Panc1 (cell line): ENCODE results near the gene SLC26A3. TPM values are rescaled to one million over a fixed set of nuclear protein-coding genes. Genes with fewer than 3 reads are reported as not detected.

Experiments
- ATAC-seq: fragments of 200-7000 bp; cut with Tn5 transposase; 2 replicates; pipeline ENCODE4 v1.9.1; 2020; ENCODE audit warnings: mild to moderate bottlenecking, moderate library complexity
- BruUV-seq: library from RNA; stranded (reverse); fragments of 400-500 nt; replicated peaks from 2 replicates; lab custom pipeline; 2021; lab: Mats Ljungman, UMichigan
- CTCF ChIA-PET: fragments of 300-600 bp; sonication (Branson Sonifier 250); formaldehyde crosslinking; loops from one replicate; lab custom pipeline; 2022; ENCODE audit warnings: antibody characterized with exemption; lab: Charles Lee
- POLR2A ChIA-PET: fragments of 300-600 bp; sonication (Branson Sonifier 250); formaldehyde crosslinking; loops from one replicate; lab custom pipeline; 2022; ENCODE audit warnings: antibody characterized with exemption; lab: Charles Lee
- DNase-seq: peaks from one replicate; pipeline ENCODE4 v3.0.0-alpha.2; 2010; ENCODE audit warnings: low read depth, low spot score
- H3K27ac ChIP-seq: 2 replicates; pipeline ENCODE4 v1.5.1; 2011; ENCODE audit warnings: mild to moderate bottlenecking, low read length, inconsistent platforms
- H3K27me3 ChIP-seq: fragments of 200-500 bp; sonication (Bioruptor generic); 2 replicates; pipeline ENCODE4 v1.6.0; 2014; ENCODE audit warnings: low read length, inconsistent platforms; ENCODE audit not compliant: control insufficient read depth, insufficient read depth
- H3K36me3 ChIP-seq: fragments of 200-500 bp; sonication (Bioruptor generic); 2 replicates; pipeline ENCODE4 v1.5.1; 2014; ENCODE audit warnings: inconsistent platforms, mild to moderate bottlenecking, low read length, moderate library complexity; ENCODE audit not compliant: control insufficient read depth, insufficient read depth
- H3K4me1 ChIP-seq: 2 replicates; pipeline ENCODE4 v1.5.1; 2011; ENCODE audit warnings: inconsistent platforms, mild to moderate bottlenecking, low read length, moderate library complexity; ENCODE audit not compliant: control insufficient read depth, insufficient read depth
- H3K4me3 ChIP-seq, 2 experiments: 2 replicates each; pipeline ENCODE4 v1.5.1; 2011 to 2012; ENCODE audit warnings: low read depth in 2 of 2, low read length in 2 of 2, mild to moderate bottlenecking in 2 of 2, inconsistent platforms in 1 of 2, moderate library complexity in 1 of 2
- H3K9me3 ChIP-seq: fragments of 200-500 bp; sonication (Bioruptor generic); 2 replicates; pipeline ENCODE4 v1.5.1; 2014; ENCODE audit warnings: low read depth, mild to moderate bottlenecking, inconsistent platforms, low read length, moderate library complexity; ENCODE audit not compliant: control insufficient read depth, insufficient read depth
- CTCF ChIP-seq: fragments of 450-650 bp; IDR thresholded peaks from 2 replicates; pipeline ENCODE4 v1.5.1; 2017; ENCODE audit warnings: mild to moderate bottlenecking
- POLR2AphosphoS5 ChIP-seq: IDR thresholded peaks from 2 replicates; pipeline ENCODE4 v1.6.1; 2012; ENCODE audit warnings: mild to moderate bottlenecking, low read depth, low read length, moderate library complexity
- REST ChIP-seq, 2 experiments: IDR thresholded peaks; 2 replicates each; pipeline ENCODE4 v1.6.1; 2011 to 2012; ENCODE audit warnings: low read depth in 2 of 2, control low read depth in 1 of 2, low read length in 1 of 2, mild to moderate bottlenecking in 1 of 2, moderate library complexity in 1 of 2; ENCODE audit not compliant: insufficient read depth in 1 of 2
- SIN3A ChIP-seq: IDR thresholded peaks from 2 replicates; pipeline ENCODE4 v1.6.1; 2012; ENCODE audit warnings: low read depth, mild to moderate bottlenecking, low read length, moderate library complexity, borderline replicate concordance; ENCODE audit not compliant: insufficient read depth
- TCF7L2 ChIP-seq: IDR thresholded peaks from 2 replicates; pipeline ENCODE4 v1.6.1; 2011; ENCODE audit warnings: mild to moderate bottlenecking, low read depth, low read length, inconsistent platforms
- in situ Hi-C: cut with HindIII; loops from 2 replicates; pipeline ENCODE4 v1.10.0; 2016; ENCODE audit warnings: low sequenced_read_pairs, low pct_unique_long_range_greater_than_20kb
- intact Hi-C: fragments of 100-400 bp; cut with micrococcal nuclease; formaldehyde crosslinking; loops from one replicate; pipeline ENCODE4 v1.10.0; 2022; ENCODE audit not compliant: unreplicated experiment
- total RNA-seq: library from RNA; stranded (reverse); gene quantifications from one replicate; pipeline ENCODE4 v1.2.1, GENCODE V29; 2021; ENCODE audit not compliant: unreplicated experiment

The SLC26A3 gene
- total RNA-seq, 1 experiment from 2014 or later: 0.36 TPM

- ChIA-PET POLR2A (no interaction called here), CTCF (no interaction called here)
- Histone ChIP-seq H3K27me3 (peaks cover 5% of the 10 kb centered on the region; the same call in 1 of the 2 replicates), H3K4me3 (no peak overlapping the region), H3K4me1 (no peaks in the 10 kb centered on the region), H3K27ac (no peak overlapping the region), H3K36me3 (no peaks in the 10 kb centered on the region), H3K9me3 (no peaks in the 10 kb centered on the region)
- no peak for TF ChIP-seq TCF7L2
- no peak for TF ChIP-seq CTCF
- no peak for TF ChIP-seq SIN3A
- TF ChIP-seq POLR2AphosphoS5: no peak
- no peak for DNase-seq
- BruUV-seq: no TSS peak
- intact Hi-C loops (no loop called here), in situ Hi-C loops (no loop called here)
- no peak for ATAC-seq
Observed at GRCh38 chr7:107847168-107847835, 44.3 kb upstream of the SLC26A3 start.

- TF ChIP-seq POLR2AphosphoS5: no peak
- TF ChIP-seq REST (IDR thresholded peaks at IDR 0.05; ENCODE audit: insufficient read depth in 1 of 2, low read depth in 2 of 2, low read length in 1 of 2): no peak
- TF ChIP-seq TCF7L2: no peak
- no peak for TF ChIP-seq SIN3A
- TF ChIP-seq CTCF: no peak
- POLR2A ChIA-PET: interaction anchor here (0.5 kb wide), 1 partner anchor 32 kb away, joined by 6 read pairs; no protein-coding TSS in a partner anchor
- CTCF ChIA-PET: no interaction called here
- Histone ChIP-seq H3K4me3 (no peak overlapping the region), H3K9me3 (no peaks in the 10 kb centered on the region), H3K36me3 (no peaks in the 10 kb centered on the region), H3K27ac (no peak overlapping the region), H3K4me1 (no peaks in the 10 kb centered on the region), H3K27me3 (no peaks in the 10 kb centered on the region)
- intact Hi-C loops: no loop called here
- ATAC-seq: no peak
- DNase-seq: no peak
- BruUV-seq: no TSS peak
- in situ Hi-C loops: no loop called here
Observed at GRCh38 chr7:107846324-107846723, 43.3 kb upstream of the SLC26A3 start.
